H9 (cell line): ENCODE measurements around the gene AGMO. TPM values are rescaled to one million over a fixed set of nuclear protein-coding genes. Genes with fewer than 3 reads are reported as not detected.

Source experiments
- DNase-seq: peaks from one replicate; pipeline ENCODE4 v3.0.0-alpha.2; 2017
- H2AFZ ChIP-seq: one replicate; pipeline ENCODE4 v1.6.1; 2013; ENCODE audit warnings: mild to moderate bottlenecking, low read length, control low read depth, moderate library complexity
- H2AK5ac ChIP-seq: 2 replicates; pipeline ENCODE4 v1.6.1; 2013; ENCODE audit warnings: low read length, control low read depth, mixed read lengths; ENCODE audit not compliant: insufficient read length
- H2BK120ac ChIP-seq: one replicate; pipeline ENCODE4 v1.6.1; 2013; ENCODE audit warnings: low read depth, mild to moderate bottlenecking, low read length, control low read depth, inconsistent platforms; ENCODE audit not compliant: poor library complexity, severe bottlenecking
- H2BK12ac ChIP-seq: 2 replicates; pipeline ENCODE4 v1.6.1; 2013; ENCODE audit warnings: low read length, control low read depth, mixed read lengths, low read depth; ENCODE audit not compliant: insufficient read length
- H2BK15ac ChIP-seq: 2 replicates; pipeline ENCODE4 v1.6.1; 2013; ENCODE audit warnings: low read depth, low read length, control low read depth
- H2BK20ac ChIP-seq: one replicate; pipeline ENCODE4 v1.6.1; 2013; ENCODE audit warnings: low read depth, mild to moderate bottlenecking, low read length, control low read depth, inconsistent platforms; ENCODE audit not compliant: poor library complexity, severe bottlenecking
- H2BK5ac ChIP-seq: 2 replicates; pipeline ENCODE4 v1.6.1; 2013; ENCODE audit warnings: low read length, control low read depth, mixed read lengths; ENCODE audit not compliant: insufficient read length
- H3K14ac ChIP-seq: 2 replicates; pipeline ENCODE4 v1.6.1; 2013; ENCODE audit warnings: low read length, control low read depth; ENCODE audit not compliant: insufficient read depth
- H3K18ac ChIP-seq: 2 replicates; pipeline ENCODE4 v1.6.1; 2013; ENCODE audit warnings: low read depth, mild to moderate bottlenecking, mixed read lengths, low read length, control low read depth; ENCODE audit not compliant: insufficient read length
- H3K23ac ChIP-seq: 2 replicates; pipeline ENCODE4 v1.6.1; 2013; ENCODE audit warnings: low read length, control low read depth, mixed read lengths, low read depth; ENCODE audit not compliant: insufficient read length
- H3K23me2 ChIP-seq: 2 replicates; pipeline ENCODE4 v1.6.1; 2013; ENCODE audit warnings: low read depth, mild to moderate bottlenecking, mixed read lengths, low read length, control low read depth; ENCODE audit not compliant: insufficient read length, poor library complexity, severe bottlenecking
- H3K27ac ChIP-seq: 2 replicates; pipeline ENCODE4 v1.5.1; 2013; ENCODE audit warnings: low read length, control low read depth, mixed read lengths, low read depth; ENCODE audit not compliant: insufficient read length
- H3K27me3 ChIP-seq: 2 replicates; pipeline ENCODE4 v1.6.1; 2013; ENCODE audit warnings: low read length, control low read depth, inconsistent platforms; ENCODE audit not compliant: insufficient read depth
- H3K4ac ChIP-seq: 2 replicates; pipeline ENCODE4 v1.6.1; 2013; ENCODE audit warnings: low read depth, mild to moderate bottlenecking, control low read depth, inconsistent platforms, low read length, moderate library complexity
- H3K4me1 ChIP-seq: 2 replicates; pipeline ENCODE4 v1.6.1; 2013; ENCODE audit warnings: low read length, control low read depth, inconsistent platforms; ENCODE audit not compliant: insufficient read depth
- H3K4me2 ChIP-seq: 2 replicates; pipeline ENCODE4 v1.6.1; 2013; ENCODE audit warnings: low read length, control low read depth, mixed read lengths; ENCODE audit not compliant: insufficient read length, insufficient read depth
- H3K56ac ChIP-seq: 2 replicates; pipeline ENCODE4 v1.6.1; 2013; ENCODE audit warnings: low read depth, mild to moderate bottlenecking, mixed read lengths, low read length, control low read depth; ENCODE audit not compliant: insufficient read length
- H3K79me1 ChIP-seq: 2 replicates; pipeline ENCODE4 v1.6.1; 2013; ENCODE audit warnings: low read depth, mild to moderate bottlenecking, moderate library complexity, low read length, control low read depth, inconsistent platforms; ENCODE audit not compliant: insufficient read depth, poor library complexity, severe bottlenecking
- H3K79me2 ChIP-seq: 2 replicates; pipeline ENCODE4 v1.6.1; 2013; ENCODE audit warnings: low read length, control low read depth, inconsistent platforms; ENCODE audit not compliant: insufficient read depth
- H3K9ac ChIP-seq: 2 replicates; pipeline ENCODE4 v1.6.1; 2013; ENCODE audit warnings: low read length, control low read depth, mixed read lengths; ENCODE audit not compliant: insufficient read length; ENCODE audit errors: extremely low read depth
- H3K9me3 ChIP-seq: one replicate; pipeline ENCODE4 v1.6.1; 2013; ENCODE audit warnings: low read depth, low read length, inconsistent platforms; ENCODE audit not compliant: control insufficient read depth
- H3T11ph ChIP-seq: one replicate; pipeline ENCODE4 v1.6.1; 2013; ENCODE audit warnings: mild to moderate bottlenecking, low read length, control low read depth, inconsistent platforms
- H4K20me1 ChIP-seq: one replicate; pipeline ENCODE4 v1.6.1; 2013; ENCODE audit not compliant: control insufficient read depth, insufficient read length, insufficient read depth
- H4K5ac ChIP-seq: 2 replicates; pipeline ENCODE4 v1.6.1; 2013; ENCODE audit warnings: low read depth, mild to moderate bottlenecking, mixed read lengths, low read length, control low read depth; ENCODE audit not compliant: insufficient read length
- H4K8ac ChIP-seq: replicated peaks from 2 replicates; pipeline ENCODE4 v1.6.1; 2013; ENCODE audit warnings: low read length, control low read depth, mixed read lengths, low read depth; ENCODE audit not compliant: insufficient read length
- H4K91ac ChIP-seq: 2 replicates; pipeline ENCODE4 v1.6.1; 2013; ENCODE audit warnings: low read depth, mild to moderate bottlenecking, moderate library complexity, mixed read lengths, low read length, control low read depth; ENCODE audit not compliant: insufficient read length
- H3K27ac Mint-ChIP-seq, 3 experiments: 2 replicates in 2 of 3; 3 replicates in 1 of 3; pipeline ENCODE4 v1.8.0; 2020 to 2021; ENCODE audit warnings: mixed read lengths in 3 of 3, mild to moderate bottlenecking in 1 of 3, moderate library complexity in 1 of 3
- H3K27me3 Mint-ChIP-seq: 2 replicates; pipeline ENCODE4 v1.8.0; 2021; ENCODE audit warnings: low read depth, mild to moderate bottlenecking, moderate library complexity, mixed read lengths
- H3K36me3 Mint-ChIP-seq, 3 experiments: 2 replicates in 2 of 3; 3 replicates in 1 of 3; pipeline ENCODE4 v1.8.0; 2020 to 2021; ENCODE audit warnings: low read depth in 3 of 3, mixed read lengths in 3 of 3; ENCODE audit not compliant: insufficient read depth in 1 of 3
- H3K4me1 Mint-ChIP-seq, 2 experiments: 2 replicates each; pipeline ENCODE4 v1.8.0; 2020; ENCODE audit warnings: mixed read lengths in 2 of 2
- H3K4me3 Mint-ChIP-seq, 2 experiments: 2 replicates in 1 of 2; 3 replicates in 1 of 2; pipeline ENCODE4 v1.8.0; 2020 to 2021; ENCODE audit warnings: mild to moderate bottlenecking in 2 of 2, mixed read lengths in 2 of 2, moderate library complexity in 1 of 2
- H3K9me3 Mint-ChIP-seq, 2 experiments: 2 replicates in 1 of 2; 3 replicates in 1 of 2; pipeline ENCODE4 v1.8.0; 2020; ENCODE audit warnings: mild to moderate bottlenecking in 2 of 2, mixed read lengths in 2 of 2, moderate library complexity in 1 of 2
- WGBS: extraction: QIAGEN DNeasy Blood & Tissue Kit; methylation state at CpG from one replicate; pipeline ENCODE4 v1.1.7; 2013; ENCODE audit warnings: missing lambda C conversion rate, low lambda C conversion rate, mixed read lengths; ENCODE audit not compliant: insufficient read length; ENCODE audit errors: extremely low coverage; 5-methylcytosine and 5-hydroxymethylcytosine counted together
- total RNA-seq: library from RNA; stranded (reverse); gene quantifications from 2 replicates; pipeline ENCODE4 v1.2.1, GENCODE V29; 2021
- TF ChIP-seq, protein P1 (sequence below): fragments of 200-600 bp; sonication (generic); conservative IDR thresholded peaks from 3 replicates; pipeline ENCODE4 v1.8.0; 2021; ENCODE audit warnings: antibody characterized with exemption, mild to moderate bottlenecking

The AGMO gene
- total RNA-seq, 1 experiment from 2014 or later, result 0.70 TPM

- H3K4me1 ChIP-seq, result no peaks in the 10 kb centered on the region
- no peaks in the 10 kb centered on the region for H4K20me1 ChIP-seq
- no peak overlapping the region for H3K9ac ChIP-seq
- no peaks in the 10 kb centered on the region for H3K23me2 ChIP-seq
- H3K56ac ChIP-seq, result no peak overlapping the region
- H3K9me3 ChIP-seq, result no peaks in the 10 kb centered on the region
- H3K9me3 Mint-ChIP-seq, result no peaks in the 10 kb centered on the region
- DNase-seq, result no peak
- no peak overlapping the region for H3K4ac ChIP-seq
- no peak overlapping the region for H3T11ph ChIP-seq
- WGBS, result no CpG with 5 or more reads among the region's 7 CpGs
- H3K79me1 ChIP-seq, result no peaks in the 10 kb centered on the region
- H2AK5ac ChIP-seq, result no peak overlapping the region
- no peaks in the 10 kb centered on the region for H3K4me1 Mint-ChIP-seq
- H3K27ac Mint-ChIP-seq, result no peak overlapping the region
- TF ChIP-seq, protein P1, sequence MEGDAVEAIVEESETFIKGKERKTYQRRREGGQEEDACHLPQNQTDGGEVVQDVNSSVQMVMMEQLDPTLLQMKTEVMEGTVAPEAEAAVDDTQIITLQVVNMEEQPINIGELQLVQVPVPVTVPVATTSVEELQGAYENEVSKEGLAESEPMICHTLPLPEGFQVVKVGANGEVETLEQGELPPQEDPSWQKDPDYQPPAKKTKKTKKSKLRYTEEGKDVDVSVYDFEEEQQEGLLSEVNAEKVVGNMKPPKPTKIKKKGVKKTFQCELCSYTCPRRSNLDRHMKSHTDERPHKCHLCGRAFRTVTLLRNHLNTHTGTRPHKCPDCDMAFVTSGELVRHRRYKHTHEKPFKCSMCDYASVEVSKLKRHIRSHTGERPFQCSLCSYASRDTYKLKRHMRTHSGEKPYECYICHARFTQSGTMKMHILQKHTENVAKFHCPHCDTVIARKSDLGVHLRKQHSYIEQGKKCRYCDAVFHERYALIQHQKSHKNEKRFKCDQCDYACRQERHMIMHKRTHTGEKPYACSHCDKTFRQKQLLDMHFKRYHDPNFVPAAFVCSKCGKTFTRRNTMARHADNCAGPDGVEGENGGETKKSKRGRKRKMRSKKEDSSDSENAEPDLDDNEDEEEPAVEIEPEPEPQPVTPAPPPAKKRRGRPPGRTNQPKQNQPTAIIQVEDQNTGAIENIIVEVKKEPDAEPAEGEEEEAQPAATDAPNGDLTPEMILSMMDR, result no peak
- H4K5ac ChIP-seq, result no peak overlapping the region
- no peak overlapping the region for H3K18ac ChIP-seq
- no peak overlapping the region for H2BK20ac ChIP-seq
- H4K8ac ChIP-seq, result no peak overlapping the region
- no peak overlapping the region for H3K27ac ChIP-seq
- H3K27me3 ChIP-seq, result no peaks in the 10 kb centered on the region
- H3K23ac ChIP-seq, result no peak overlapping the region
- H2BK12ac ChIP-seq, result no peak overlapping the region
- no peak overlapping the region for H2BK5ac ChIP-seq
- H3K14ac ChIP-seq, result no peak overlapping the region
- H2BK120ac ChIP-seq, result no peak overlapping the region
- no peak overlapping the region for H4K91ac ChIP-seq
- H3K4me2 ChIP-seq, result no peak overlapping the region
- H3K36me3 Mint-ChIP-seq, result no peaks in the 10 kb centered on the region
- H2BK15ac ChIP-seq, result no peak overlapping the region
- no peaks in the 10 kb centered on the region for H3K79me2 ChIP-seq
- H3K27me3 Mint-ChIP-seq, result no peaks in the 10 kb centered on the region
- H2AFZ ChIP-seq, result no peak overlapping the region
- H3K4me3 Mint-ChIP-seq, result no peak overlapping the region
Measured at GRCh38 chr7:15475808-15476530, 85.8 kb downstream of the AGMO start.
